ENCODE data around the gene PCDH12.

The PCDH12 gene

GRCh38 chr5:141926434-141926833 is 31.6 kb downstream of the PCDH12 start:
- TF ChIP-seq TAF1 (IDR thresholded peaks at IDR 0.05; ENCODE audit: low read depth): no peak
- TF ChIP-seq NFIC (IDR thresholded peaks at IDR 0.05): no peak
- TF ChIP-seq EGR1 (IDR thresholded peaks at IDR 0.05): no peak
- no peak for TF ChIP-seq CEBPB (IDR thresholded peaks at IDR 0.05)
- no peak for TF ChIP-seq YY1 (IDR thresholded peaks at IDR 0.05; ENCODE audit: low read depth)
- TF ChIP-seq, protein P1, sequence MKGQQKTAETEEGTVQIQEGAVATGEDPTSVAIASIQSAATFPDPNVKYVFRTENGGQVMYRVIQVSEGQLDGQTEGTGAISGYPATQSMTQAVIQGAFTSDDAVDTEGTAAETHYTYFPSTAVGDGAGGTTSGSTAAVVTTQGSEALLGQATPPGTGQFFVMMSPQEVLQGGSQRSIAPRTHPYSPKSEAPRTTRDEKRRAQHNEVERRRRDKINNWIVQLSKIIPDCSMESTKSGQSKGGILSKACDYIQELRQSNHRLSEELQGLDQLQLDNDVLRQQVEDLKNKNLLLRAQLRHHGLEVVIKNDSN (IDR thresholded peaks at IDR 0.05): no peak

- TF ChIP-seq TCF12 (IDR thresholded peaks at IDR 0.05; ENCODE audit: low read depth) (peak; percentile 52; the same call in 1 of the 2 replicates), MAX (IDR thresholded peaks at IDR 0.05) (peak; percentile 66; the same call in 1 of the 2 replicates), ZBTB7A (IDR thresholded peaks at IDR 0.05; ENCODE audit: low read depth) (peak; percentile 41; the same call in 1 of the 2 replicates), FOXM1 (IDR thresholded peaks at IDR 0.05; ENCODE audit: borderline replicate concordance, low read depth) (no peak), CREB1 (IDR thresholded peaks at IDR 0.05; ENCODE audit: low read depth) (0 out of 2 replicates have a peak, but pooled peaks have one; percentile 34), TAF1 (IDR thresholded peaks at IDR 0.05; ENCODE audit: low read depth) (peak; percentile 81; the same call in 1 of the 2 replicates), TEAD4 (IDR thresholded peaks at IDR 0.05) (peak; percentile 64), EP300 (IDR thresholded peaks at IDR 0.05; ENCODE audit: borderline replicate concordance) (peak; percentile 9; the same call in 1 of the 2 replicates), CEBPB (IDR thresholded peaks at IDR 0.05) (no peak), YY1 (IDR thresholded peaks at IDR 0.05; ENCODE audit: low read depth) (peak; percentile 36; the same call in 1 of the 2 replicates), RAD21 (IDR thresholded peaks at IDR 0.05; ENCODE audit: low read depth) (no peak), NFIC (IDR thresholded peaks at IDR 0.05) (peak; percentile 40; the same call in 1 of the 2 replicates), EGR1 (IDR thresholded peaks at IDR 0.05) (no peak)
- TF ChIP-seq, protein P2, sequence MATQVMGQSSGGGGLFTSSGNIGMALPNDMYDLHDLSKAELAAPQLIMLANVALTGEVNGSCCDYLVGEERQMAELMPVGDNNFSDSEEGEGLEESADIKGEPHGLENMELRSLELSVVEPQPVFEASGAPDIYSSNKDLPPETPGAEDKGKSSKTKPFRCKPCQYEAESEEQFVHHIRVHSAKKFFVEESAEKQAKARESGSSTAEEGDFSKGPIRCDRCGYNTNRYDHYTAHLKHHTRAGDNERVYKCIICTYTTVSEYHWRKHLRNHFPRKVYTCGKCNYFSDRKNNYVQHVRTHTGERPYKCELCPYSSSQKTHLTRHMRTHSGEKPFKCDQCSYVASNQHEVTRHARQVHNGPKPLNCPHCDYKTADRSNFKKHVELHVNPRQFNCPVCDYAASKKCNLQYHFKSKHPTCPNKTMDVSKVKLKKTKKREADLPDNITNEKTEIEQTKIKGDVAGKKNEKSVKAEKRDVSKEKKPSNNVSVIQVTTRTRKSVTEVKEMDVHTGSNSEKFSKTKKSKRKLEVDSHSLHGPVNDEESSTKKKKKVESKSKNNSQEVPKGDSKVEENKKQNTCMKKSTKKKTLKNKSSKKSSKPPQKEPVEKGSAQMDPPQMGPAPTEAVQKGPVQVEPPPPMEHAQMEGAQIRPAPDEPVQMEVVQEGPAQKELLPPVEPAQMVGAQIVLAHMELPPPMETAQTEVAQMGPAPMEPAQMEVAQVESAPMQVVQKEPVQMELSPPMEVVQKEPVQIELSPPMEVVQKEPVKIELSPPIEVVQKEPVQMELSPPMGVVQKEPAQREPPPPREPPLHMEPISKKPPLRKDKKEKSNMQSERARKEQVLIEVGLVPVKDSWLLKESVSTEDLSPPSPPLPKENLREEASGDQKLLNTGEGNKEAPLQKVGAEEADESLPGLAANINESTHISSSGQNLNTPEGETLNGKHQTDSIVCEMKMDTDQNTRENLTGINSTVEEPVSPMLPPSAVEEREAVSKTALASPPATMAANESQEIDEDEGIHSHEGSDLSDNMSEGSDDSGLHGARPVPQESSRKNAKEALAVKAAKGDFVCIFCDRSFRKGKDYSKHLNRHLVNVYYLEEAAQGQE (IDR thresholded peaks at IDR 0.05; ENCODE audit: low read depth): peak; percentile 24; the same call in 1 of the 2 replicates
- TF ChIP-seq, protein P1 (IDR thresholded peaks at IDR 0.05): 0 out of 2 replicates have a peak, but pooled peaks have one; percentile 2
These were observed 34.3 kb downstream of the PCDH12 start, which contains the start of gene DELE1 for GRCh38 chr5:141923448-141924313. DELE1 (plus strand) TSS chr5:141923871; CDS start chr5:141923942, 71 bp downstream.

- TF ChIP-seq, protein P1 (IDR thresholded peaks at IDR 0.05): no peak
- no peak for TF ChIP-seq EP300 (IDR thresholded peaks at IDR 0.05; ENCODE audit: borderline replicate concordance)
- no peak for TF ChIP-seq MAX (IDR thresholded peaks at IDR 0.05)
- no peak for TF ChIP-seq RAD21 (IDR thresholded peaks at IDR 0.05; ENCODE audit: low read depth)
- TF ChIP-seq CEBPB (IDR thresholded peaks at IDR 0.05): no peak
- TF ChIP-seq CREB1 (IDR thresholded peaks at IDR 0.05; ENCODE audit: low read depth): no peak
- no peak for TF ChIP-seq TCF12 (IDR thresholded peaks at IDR 0.05; ENCODE audit: low read depth)
- TF ChIP-seq TAF1 (IDR thresholded peaks at IDR 0.05; ENCODE audit: low read depth): no peak
- TF ChIP-seq TEAD4 (IDR thresholded peaks at IDR 0.05): no peak
These were observed 37.2 kb downstream of the PCDH12 start for GRCh38 chr5:141920771-141921170.

GRCh38 chr5:141919218-141920119 is 38.5 kb downstream of the PCDH12 start:
- TF ChIP-seq YY1 (IDR thresholded peaks at IDR 0.05; ENCODE audit: low read depth) (no peak), NFIC (IDR thresholded peaks at IDR 0.05) (no peak), CREB1 (IDR thresholded peaks at IDR 0.05; ENCODE audit: low read depth) (no peak), EGR1 (IDR thresholded peaks at IDR 0.05) (no peak), CEBPB (IDR thresholded peaks at IDR 0.05) (no peak), FOXM1 (IDR thresholded peaks at IDR 0.05; ENCODE audit: borderline replicate concordance, low read depth) (no peak), EP300 (IDR thresholded peaks at IDR 0.05; ENCODE audit: borderline replicate concordance) (no peak), TAF1 (IDR thresholded peaks at IDR 0.05; ENCODE audit: low read depth) (no peak), RAD21 (IDR thresholded peaks at IDR 0.05; ENCODE audit: low read depth) (no peak), TEAD4 (IDR thresholded peaks at IDR 0.05) (no peak), TCF12 (IDR thresholded peaks at IDR 0.05; ENCODE audit: low read depth) (no peak), ZBTB7A (IDR thresholded peaks at IDR 0.05; ENCODE audit: low read depth) (no peak), MAX (IDR thresholded peaks at IDR 0.05) (no peak)
- TF ChIP-seq, protein P1 (IDR thresholded peaks at IDR 0.05): no peak
- TF ChIP-seq, protein P2 (IDR thresholded peaks at IDR 0.05; ENCODE audit: low read depth): no peak

All from Ishikawa (cell line).